Common myeloid progenitor, CD34-positive (primary cell): ENCODE results near the gene FOXL2.

ENCODE experiments used
- CTCF ChIA-PET: fragments of 350-600 bp; sonication (Branson Sonifier 250); formaldehyde crosslinking; loops from one replicate; lab custom pipeline; 2021; ENCODE audit warnings: antibody characterized with exemption; lab: Charles Lee
- POLR2A ChIA-PET: fragments of 350-600 bp; sonication (Branson Sonifier 250); formaldehyde crosslinking; loops from one replicate; lab custom pipeline; 2021; ENCODE audit warnings: antibody characterized with exemption; lab: Charles Lee
- DNase-seq, 3 donors: peaks; one replicate each; pipeline versions ENCODE4 v3.0.0 to v3.0.0-alpha.2; 2013
- H3K27ac ChIP-seq, 2 experiments: 1 replicate in 1 of 2; 2 replicates in 1 of 2; pipeline ENCODE4 v1.7.0; 2013; ENCODE audit warnings: inconsistent platforms in 2 of 2, low read length in 2 of 2, mild to moderate bottlenecking in 2 of 2, low read depth in 1 of 2, moderate library complexity in 1 of 2; ENCODE audit not compliant: severe bottlenecking in 2 of 2, insufficient read depth in 1 of 2, poor library complexity in 1 of 2
- H3K27me3 ChIP-seq, 5 experiments: replicated peaks in 2 of 5; 1 replicate in 3 of 5; 2 replicates in 2 of 5; pipeline versions ENCODE4 v1.6.1 to v1.7.0; 2013; ENCODE audit warnings: low read length in 4 of 5, mild to moderate bottlenecking in 2 of 5, moderate library complexity in 2 of 5, inconsistent platforms in 1 of 5; ENCODE audit not compliant: insufficient read depth in 5 of 5, control insufficient read depth in 4 of 5
- H3K36me3 ChIP-seq, 4 experiments: 1 replicate in 2 of 4; 2 replicates in 2 of 4; pipeline versions ENCODE4 v1.6.1 to v1.7.0; 2013; ENCODE audit warnings: low read length in 3 of 4, control low read depth in 1 of 4, mild to moderate bottlenecking in 1 of 4; ENCODE audit not compliant: control insufficient read depth in 4 of 4, insufficient read depth in 4 of 4
- H3K4me1 ChIP-seq, 4 experiments: 1 replicate in 3 of 4; 2 replicates in 1 of 4; pipeline versions ENCODE4 v1.6.1 to v1.7.1; 2013; ENCODE audit warnings: low read length in 3 of 4, mild to moderate bottlenecking in 3 of 4, control low read depth in 1 of 4, inconsistent platforms in 1 of 4, moderate library complexity in 1 of 4; ENCODE audit not compliant: control insufficient read depth in 4 of 4, insufficient read depth in 4 of 4; ENCODE audit errors: control extremely low read depth in 1 of 4
- H3K4me3 ChIP-seq, 7 experiments: 1 replicate in 4 of 7; 2 replicates in 3 of 7; pipeline versions ENCODE4 v1.5.1 to v1.7.0; 2013; ENCODE audit warnings: mild to moderate bottlenecking in 7 of 7, low read length in 6 of 7, moderate library complexity in 6 of 7, inconsistent platforms in 2 of 7, low read depth in 2 of 7, control low read depth in 1 of 7; ENCODE audit not compliant: insufficient read depth in 4 of 7, control insufficient read depth in 1 of 7; ENCODE audit errors: extremely low read depth in 1 of 7
- H3K9me3 ChIP-seq, 5 experiments: 1 replicate in 4 of 5; 2 replicates in 1 of 5; pipeline versions ENCODE4 v1.6.1 to v1.7.1; 2013; ENCODE audit warnings: low read length in 4 of 5, mild to moderate bottlenecking in 2 of 5, inconsistent platforms in 1 of 5, low read depth in 1 of 5, moderate library complexity in 1 of 5; ENCODE audit not compliant: control insufficient read depth in 4 of 5, insufficient read depth in 2 of 5; ENCODE audit errors: control extremely low read depth in 1 of 5
- WGBS: methylation state at CpG from one replicate; pipeline ENCODE4 v1.1.5; 2013; ENCODE audit not compliant: insufficient coverage; 5-methylcytosine and 5-hydroxymethylcytosine counted together

FOXL2 gene

DNA sequence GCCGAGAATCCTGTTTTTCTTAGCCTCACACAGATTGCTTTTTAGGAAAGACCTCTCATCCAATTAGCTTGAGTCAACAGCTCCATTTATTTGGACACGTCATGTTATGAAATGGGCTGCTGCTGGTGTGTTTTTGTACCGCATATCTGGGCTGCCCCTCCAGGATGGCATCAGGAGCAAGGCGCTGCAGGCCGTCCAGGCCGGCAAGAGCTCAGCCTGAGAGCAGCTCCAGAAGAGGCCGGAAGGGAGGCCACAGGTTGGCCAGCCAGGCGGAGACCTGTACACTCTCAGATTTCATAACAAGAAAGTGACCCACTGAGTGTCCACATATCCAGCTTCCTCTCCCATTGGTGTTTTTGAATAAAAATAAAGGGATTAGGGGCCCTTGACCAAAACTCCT is 28.4 kb upstream of the FOXL2 start:
- 98% methylated on average over 6 of the region's 8 CpGs for WGBS
- ChIA-PET CTCF (interaction anchor here (0.8 to 1.1 kb wide), 2 partner anchors 10 to 40 kb away, joined by 3 read pairs; no protein-coding TSS in a partner anchor), POLR2A (no interaction called here)
- Histone ChIP-seq H3K4me3 (no peak overlapping the region), H3K36me3 (no peaks in the 10 kb centered on the region), H3K4me1 (peaks cover 0 to 7% (median 4%) of the 10 kb centered on the region in 4 experiments), H3K9me3 (no peaks in the 10 kb centered on the region), H3K27me3 (peaks cover 0 to 3% (median 0%) of the 10 kb centered on the region in 5 experiments), H3K27ac (no peak overlapping the region)
- no peak for DNase-seq

DNA sequence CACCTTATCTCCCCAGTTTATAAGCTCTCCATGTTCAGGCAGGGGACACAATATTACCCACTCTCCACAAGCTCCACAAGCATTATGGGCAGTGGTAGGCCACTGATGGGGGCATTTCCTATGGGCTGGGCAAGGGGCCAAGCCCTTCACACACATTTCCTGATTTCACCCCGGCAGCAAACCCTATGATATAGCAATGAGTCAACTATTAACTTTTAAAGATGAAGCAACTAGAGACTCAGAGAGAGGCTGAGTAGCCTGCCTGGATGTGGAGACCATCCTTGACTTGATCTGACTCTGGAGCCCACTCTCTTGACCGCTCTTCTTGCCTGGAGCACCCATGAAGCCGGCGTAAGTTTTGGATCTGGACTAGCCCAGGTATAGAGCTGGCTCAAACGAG is 27.5 kb upstream of the FOXL2 start:
- no peaks in the 10 kb centered on the region for H3K9me3 ChIP-seq
- H3K4me3 ChIP-seq, result no peak overlapping the region
- ChIA-PET POLR2A (no interaction called here), CTCF (interaction anchor here (0.7 to 3.0 kb wide), 4 partner anchors 9 to 516 kb away, joined by 3 to 6 read pairs (median 3); no protein-coding TSS in a partner anchor)
- WGBS, result 64% methylated on average over 3 of the region's 5 CpGs
- peak; percentile 39 to 77 (median 75) for DNase-seq
- H3K27ac ChIP-seq, result no peak overlapping the region
- peaks cover 0 to 3% (median 0%) of the 10 kb centered on the region in 5 experiments for H3K27me3 ChIP-seq
- no peaks in the 10 kb centered on the region for H3K36me3 ChIP-seq
- peaks cover 0 to 7% (median 4%) of the 10 kb centered on the region in 4 experiments for H3K4me1 ChIP-seq

DNA sequence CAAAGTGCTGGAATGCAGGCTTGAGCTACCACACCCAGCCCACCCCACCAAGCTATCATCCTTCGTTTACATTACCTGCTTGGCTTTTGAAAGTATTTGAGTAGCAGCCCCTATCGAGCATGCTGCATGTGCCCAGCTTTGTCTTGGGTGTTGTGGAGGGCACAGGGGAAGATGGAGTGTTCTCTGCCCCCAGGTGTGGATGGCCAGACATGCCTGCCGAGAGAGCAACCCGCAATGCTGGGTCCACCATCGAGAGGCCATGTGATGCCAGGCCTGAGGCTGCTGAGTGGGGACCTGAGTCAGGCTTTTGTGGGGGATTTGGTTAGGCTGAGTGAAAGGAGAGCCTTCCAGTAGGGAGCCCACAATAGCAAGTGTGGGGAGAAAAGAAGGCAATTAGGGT is 26.0 kb upstream of the FOXL2 start:
- no peaks in the 10 kb centered on the region for H3K9me3 ChIP-seq
- no peak for DNase-seq
- ChIA-PET POLR2A (no interaction called here), CTCF (interaction anchor here (0.8 to 3.0 kb wide), 3 partner anchors 12 to 50 kb away, joined by 3 to 6 read pairs (median 3); no protein-coding TSS in a partner anchor)
- H3K4me1 ChIP-seq, result peaks cover 0 to 7% (median 4%) of the 10 kb centered on the region in 4 experiments
- no peak overlapping the region for H3K27ac ChIP-seq
- H3K4me3 ChIP-seq, result no peak overlapping the region
- H3K36me3 ChIP-seq, result no peaks in the 10 kb centered on the region
- WGBS, result 100% methylated on average over 3 of the region's 5 CpGs
- H3K27me3 ChIP-seq, result peaks cover 0 to 5% (median 0%) of the 10 kb centered on the region in 5 experiments

DNA sequence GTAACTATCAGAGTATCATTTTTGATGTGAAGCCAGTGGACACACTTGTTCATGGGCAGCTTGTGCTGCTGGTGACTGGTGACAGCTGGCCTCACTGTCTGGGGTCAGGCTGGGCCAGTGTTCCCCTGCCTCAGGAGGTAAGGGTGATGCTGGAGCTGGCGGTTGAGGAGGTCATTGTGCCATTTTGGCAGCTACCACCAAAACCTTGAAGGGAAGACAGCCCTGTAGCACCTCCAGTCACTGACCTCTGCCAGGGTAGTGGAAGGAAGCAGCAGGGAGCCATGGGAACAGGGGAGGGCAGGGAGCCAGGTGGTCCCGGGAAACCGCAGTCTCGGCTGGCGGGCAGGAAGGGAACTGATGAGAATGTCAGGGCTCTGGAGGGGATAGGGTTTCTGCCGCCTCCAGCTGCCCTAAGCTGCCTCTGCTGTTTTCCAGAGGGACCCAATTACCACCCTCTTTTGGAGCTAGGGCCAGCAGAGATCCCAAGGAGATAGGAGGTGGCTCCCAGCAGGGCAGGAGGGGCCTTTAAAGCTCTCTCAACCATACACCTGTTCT is 24.9 kb upstream of the FOXL2 start:
- H3K36me3 ChIP-seq, result no peaks in the 10 kb centered on the region
- H3K27ac ChIP-seq, result no peak overlapping the region
- H3K9me3 ChIP-seq, result no peaks in the 10 kb centered on the region
- no peak overlapping the region for H3K4me3 ChIP-seq
- WGBS, result 66% methylated on average over 6 of the region's 6 CpGs
- H3K4me1 ChIP-seq, result peaks cover 0 to 7% (median 4%) of the 10 kb centered on the region in 4 experiments
- peaks cover 0 to 5% (median 0%) of the 10 kb centered on the region in 5 experiments for H3K27me3 ChIP-seq
- no peak for DNase-seq
- ChIA-PET POLR2A (no interaction called here), CTCF (interaction anchor here (0.6 to 3.0 kb wide), 3 partner anchors 8 to 48 kb away, joined by 4 to 6 read pairs (median 4); no protein-coding TSS in a partner anchor)

DNA sequence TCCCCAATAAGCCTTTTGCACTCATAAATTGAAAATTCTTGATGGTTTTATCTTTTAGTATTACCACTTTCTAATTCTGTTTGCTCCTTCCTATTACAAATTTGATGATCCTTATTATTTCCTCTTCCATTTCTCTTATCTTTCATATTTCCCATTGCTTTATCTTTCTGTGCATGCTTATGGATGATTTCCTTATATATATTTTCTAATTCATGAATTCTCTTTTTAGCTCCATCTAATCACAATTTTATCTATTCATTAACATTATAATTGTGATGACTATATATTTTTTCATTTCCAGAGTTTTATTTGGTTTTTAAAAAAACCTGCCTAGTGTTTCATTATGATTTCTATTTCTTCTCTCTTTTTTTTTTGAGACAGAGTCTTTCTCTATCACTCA is 18.0 kb upstream of the FOXL2 start:
- POLR2A ChIA-PET, result no interaction called here
- Histone ChIP-seq H3K4me3 (no peak overlapping the region), H3K9me3 (peaks cover 0 to 12% (median 4%) of the 10 kb centered on the region in 5 experiments), H3K27me3 (peaks cover 0 to 25% (median 2%) of the 10 kb centered on the region in 5 experiments), H3K36me3 (no peaks in the 10 kb centered on the region), H3K4me1 (peaks cover 0 to 12% (median 9%) of the 10 kb centered on the region in 4 experiments), H3K27ac (no peak overlapping the region)
- DNase-seq, result no peak
- CTCF ChIA-PET, result interaction anchor here (1.2 to 1.9 kb wide), 2 partner anchors 10 to 15 kb away, joined by 3 to 4 read pairs; no protein-coding TSS in a partner anchor

DNA sequence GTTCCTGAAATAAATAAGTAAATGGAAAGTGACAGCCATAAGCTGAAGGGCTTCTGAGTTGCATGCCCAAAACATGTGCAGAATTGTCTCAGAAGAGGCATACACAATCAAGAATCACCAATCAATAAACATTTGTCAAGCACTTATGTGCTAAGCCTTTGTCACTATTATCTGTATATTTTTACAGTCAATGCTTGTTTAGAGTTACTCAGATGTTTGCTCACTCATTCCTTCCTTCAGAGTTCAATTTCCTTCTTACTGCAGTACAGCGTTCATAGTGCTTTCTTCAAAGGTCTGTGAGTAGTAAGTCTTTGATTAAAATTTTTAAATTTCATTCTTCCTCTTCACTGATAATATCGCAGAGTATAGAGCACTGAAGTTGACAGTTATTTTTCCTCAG is 17.3 kb upstream of the FOXL2 start:
- POLR2A ChIA-PET, result no interaction called here
- Histone ChIP-seq H3K36me3 (no peaks in the 10 kb centered on the region), H3K27ac (no peak overlapping the region), H3K4me1 (peaks cover 0 to 12% (median 9%) of the 10 kb centered on the region in 4 experiments), H3K9me3 (peaks cover 0 to 12% (median 4%) of the 10 kb centered on the region in 5 experiments), H3K4me3 (no peak overlapping the region), H3K27me3 (peaks cover 0 to 28% (median 4%) of the 10 kb centered on the region in 5 experiments)
- CTCF ChIA-PET, result interaction anchor here (1.9 kb wide), 1 partner anchor 15 kb away, joined by 4 read pairs; no protein-coding TSS in a partner anchor
- no CpG with 5 or more reads among the region's 2 CpGs for WGBS
- no peak for DNase-seq
